Activated CD4-positive, CD25-positive, alpha-beta regulatory T cell treated with anti-CD3 and anti-CD28 coated beads, Interleukin-2, amount 50 U/mL, for 16 hours (primary cell): ENCODE results near the gene KLHL12.
A peak's percentile ranks its signal among the peaks of the same experiment; 100 is the strongest.
"Not testable (repeated sequence)": the region's sequence is repeated elsewhere in the genome, so short reads cannot be mapped to it uniquely, and the experiment has no call there.

Experiments used
- DNase-seq: peaks from one replicate; pipeline ENCODE4 v3.0.0-alpha.2; 2020; ENCODE audit warnings: low read depth, low spot score

Gene KLHL12

DNA sequence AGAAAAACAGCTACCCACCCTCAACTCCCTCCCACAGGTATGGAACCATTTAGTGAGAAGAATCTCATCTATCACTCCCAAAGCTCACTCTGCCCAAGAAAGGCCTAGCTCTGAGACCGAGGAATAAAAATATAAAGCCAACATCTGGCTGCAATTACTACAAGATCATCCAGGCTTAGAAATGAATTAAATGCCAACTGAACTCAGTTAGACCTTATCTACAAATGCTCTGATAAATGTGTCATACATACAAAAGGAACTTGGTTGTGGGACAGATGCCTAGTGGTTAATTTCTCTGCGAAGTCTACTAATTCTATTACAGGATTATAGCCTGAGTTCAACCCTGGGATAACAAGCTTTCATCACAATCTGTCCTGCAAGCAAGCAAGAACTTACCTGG, 24.4 kb upstream of the KLHL12 start:
- no peak for DNase-seq

- DNase-seq, result no peak
These were observed 18.4 kb upstream of the KLHL12 start for GRCh38 chr1:202945483-202945882.

- no peak for DNase-seq
These were observed 17.4 kb upstream of the KLHL12 start for GRCh38 chr1:202944438-202944921.

- DNase-seq, result no peak
These were observed 15.4 kb upstream of the KLHL12 start for GRCh38 chr1:202942426-202942825.

DNA sequence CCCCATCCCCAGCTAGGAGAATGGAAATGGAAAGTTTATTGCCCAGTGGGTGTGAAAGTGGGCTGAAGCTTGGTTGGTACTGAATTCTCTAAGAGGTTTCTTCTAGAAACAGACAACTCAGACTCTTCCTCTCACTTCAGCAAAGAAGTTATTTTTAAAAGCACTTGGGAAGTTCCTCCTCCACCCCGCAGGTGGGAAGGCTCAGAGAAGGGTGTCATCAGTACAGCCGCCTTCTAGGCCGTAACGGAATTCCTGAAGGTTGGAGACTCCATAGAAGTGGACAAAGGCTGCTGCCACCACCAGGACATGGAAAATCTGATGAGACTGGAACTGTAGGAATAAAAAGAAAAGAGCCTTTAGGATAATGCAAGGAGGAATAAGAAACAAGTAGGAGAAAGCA, 14.3 kb upstream of the KLHL12 start:
- DNase-seq, result no peak

- DNase-seq, result no peak
These were observed 13.5 kb upstream of the KLHL12 start for GRCh38 chr1:202940561-202940960.

DNA sequence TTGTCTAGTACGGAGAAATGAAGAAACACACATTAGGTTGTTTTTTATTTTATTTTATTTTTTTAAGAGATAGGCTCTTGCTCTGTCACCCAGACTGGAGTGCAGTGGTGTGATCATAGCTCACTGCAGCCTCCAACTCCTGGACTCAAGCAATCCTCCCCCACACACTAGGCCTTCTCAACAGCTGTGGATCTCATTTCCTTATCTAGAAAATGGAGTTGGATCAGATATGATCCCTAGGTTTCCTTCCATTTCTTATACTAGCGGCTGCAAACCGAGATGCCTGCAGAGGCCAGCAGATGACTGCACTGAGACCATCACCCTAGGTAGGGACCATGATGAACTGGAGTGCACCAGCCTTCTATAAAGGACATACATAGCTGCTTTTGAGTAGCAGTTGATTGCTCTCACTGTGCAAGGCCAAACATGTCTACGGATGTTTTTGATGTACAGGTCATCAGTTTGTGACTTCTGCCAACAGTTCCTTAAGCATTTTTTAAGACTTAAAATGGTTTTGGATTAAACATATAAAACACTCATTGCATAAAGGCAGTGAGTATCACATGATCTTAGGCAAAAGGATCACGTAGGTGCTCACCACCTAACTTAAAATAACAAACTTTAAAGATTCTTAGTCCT, 11.4 kb upstream of the KLHL12 start:
- no peak for DNase-seq

GRCh38 chr1:202936409-202936808, 9.4 kb upstream of the KLHL12 start:
- DNase-seq, result not testable (repeated sequence)

DNA sequence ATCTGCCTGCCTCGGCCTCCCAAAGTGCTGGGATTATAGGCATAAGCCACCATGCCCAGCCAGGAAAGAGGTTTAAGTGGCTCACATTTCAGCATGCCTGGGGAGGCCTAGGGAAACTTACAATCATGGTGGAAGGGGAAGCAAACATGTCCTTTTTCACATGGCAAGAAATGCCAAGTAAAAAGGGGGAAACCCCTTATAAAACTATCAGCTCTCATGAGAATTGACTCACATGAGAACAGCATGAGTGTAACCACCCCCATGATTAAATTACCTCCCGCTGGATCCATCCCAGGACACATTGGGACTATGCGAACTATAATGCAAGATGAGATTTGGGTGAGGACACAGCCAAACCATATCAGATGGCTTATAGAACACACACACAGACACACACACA, 8.8 kb upstream of the KLHL12 start:
- no peak for DNase-seq

DNA sequence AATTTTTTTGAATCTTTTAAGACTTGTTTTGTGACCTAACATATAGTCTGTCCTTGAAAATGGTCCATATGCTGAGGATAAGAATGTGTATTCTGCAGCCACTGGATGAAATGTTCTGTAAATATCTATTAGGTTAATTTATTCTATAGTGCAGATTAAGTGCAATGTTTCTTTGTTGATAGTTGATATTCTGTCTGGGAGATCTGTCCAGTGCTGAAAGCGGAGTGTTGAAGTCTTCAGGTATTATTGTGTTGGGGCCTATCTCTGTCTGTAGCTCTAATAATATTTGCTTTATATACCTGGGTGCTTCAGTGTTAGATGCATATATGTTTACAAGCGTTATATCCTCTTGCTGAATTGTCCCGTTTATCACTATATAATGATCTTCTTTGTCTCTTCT, 7.7 kb upstream of the KLHL12 start:
- no peak for DNase-seq

- DNase-seq, result no peak
These were observed 5.4 kb upstream of the KLHL12 start for GRCh38 chr1:202932476-202932875.

GRCh38 chr1:202923533-202923932, 3.5 kb downstream of the KLHL12 start:
- DNase-seq, result no peak

DNA sequence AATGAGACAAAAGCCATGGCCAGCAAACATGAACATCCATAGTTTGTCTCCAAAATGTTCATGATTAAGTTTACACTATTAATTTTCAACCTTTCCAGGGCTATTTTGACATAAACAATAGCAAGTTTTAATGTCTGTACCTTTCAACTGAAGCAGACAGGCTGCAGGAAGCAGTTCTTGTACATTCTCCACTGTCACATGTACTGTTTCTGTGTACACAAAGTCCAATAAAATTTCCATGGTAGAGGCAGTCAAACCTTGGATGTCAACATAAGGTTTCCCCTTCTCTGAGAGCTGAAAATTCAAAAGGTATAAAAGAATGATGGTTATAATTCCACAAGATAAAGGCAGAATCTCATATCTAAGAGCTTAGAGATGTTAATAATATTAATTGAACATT, 7.4 kb downstream of the KLHL12 start:
- no peak for DNase-seq

DNA sequence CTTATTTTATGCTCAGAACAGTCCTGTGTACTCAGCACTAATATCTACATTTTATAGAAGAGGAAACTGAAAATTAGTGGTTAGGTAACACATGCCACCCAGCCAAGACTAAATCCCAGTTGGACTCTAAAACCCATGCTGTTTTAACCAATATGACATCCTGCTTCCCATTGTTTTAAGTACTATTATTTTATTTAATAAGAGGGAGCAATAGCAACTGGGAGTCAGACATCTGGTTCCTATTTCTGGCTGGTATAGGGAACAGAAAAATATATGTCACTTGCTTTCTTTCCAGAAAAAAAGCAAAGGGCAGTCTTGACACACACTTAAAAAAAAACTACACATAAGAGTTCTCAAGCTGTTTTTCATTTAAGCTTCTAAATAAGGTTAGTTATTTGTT, 11.9 kb downstream of the KLHL12 start:
- no peak for DNase-seq

GRCh38 chr1:202912476-202912875, 14.6 kb downstream of the KLHL12 start:
- DNase-seq, result not testable (repeated sequence)

DNA sequence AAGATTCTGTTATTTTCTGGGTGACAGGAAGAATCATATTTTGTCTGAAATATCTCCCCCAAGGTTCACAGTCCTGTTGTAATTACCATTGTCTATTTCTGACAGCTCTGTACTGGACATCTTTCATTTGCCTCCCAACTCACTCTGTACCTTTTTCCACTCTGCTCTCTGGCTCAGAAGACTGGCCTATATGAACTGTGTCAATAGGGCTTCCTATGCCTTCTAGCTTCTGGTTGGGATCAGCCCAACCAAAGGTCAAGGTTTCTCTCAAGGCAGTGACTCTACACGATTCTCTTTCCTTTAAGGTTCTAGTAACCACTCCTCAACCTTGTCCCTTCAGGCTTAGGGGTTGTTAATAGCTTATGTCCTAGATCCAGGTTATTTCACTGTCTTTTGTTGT, 17.5 kb downstream of the KLHL12 start:
- no peak for DNase-seq

DNA sequence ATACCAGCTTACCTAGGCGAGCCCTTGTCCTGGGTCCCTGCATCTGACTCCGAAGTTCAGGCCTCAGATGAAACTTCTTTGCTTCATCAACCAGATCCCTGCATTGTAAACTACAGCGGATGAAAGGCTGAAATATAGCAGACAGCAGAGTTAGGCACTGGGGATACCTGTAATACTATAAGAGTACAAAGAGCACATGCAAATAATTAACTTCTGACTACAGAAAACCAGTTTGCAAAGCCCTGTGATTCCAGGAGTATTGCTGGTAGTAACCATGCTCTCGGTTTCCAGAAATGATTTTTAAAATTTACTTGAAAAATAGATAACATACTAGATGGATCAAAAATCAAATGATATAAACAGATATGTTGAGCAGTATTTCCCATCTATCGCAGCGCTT, 18.0 kb downstream of the KLHL12 start:
- DNase-seq, result no peak

DNA sequence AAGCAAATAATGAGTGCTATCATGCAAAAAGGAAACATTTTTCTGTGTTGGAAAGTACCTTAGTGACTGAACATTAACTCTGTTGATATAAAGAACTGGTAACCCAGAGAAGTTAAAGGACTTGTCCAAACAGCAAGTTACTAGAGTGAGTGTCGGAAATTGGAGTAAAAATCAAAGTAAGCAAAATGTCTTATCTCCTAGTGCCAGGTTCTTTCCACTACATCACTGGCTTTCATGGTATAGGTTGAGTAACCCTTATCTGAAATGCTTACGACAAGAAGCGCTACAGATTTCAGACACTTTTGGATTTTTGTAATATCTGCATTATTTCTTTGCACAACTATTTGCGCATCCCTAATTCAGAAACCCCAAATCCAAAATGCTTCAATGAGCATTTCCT, 21.7 kb downstream of the KLHL12 start:
- no peak for DNase-seq

- DNase-seq, result not testable (repeated sequence)
These were observed 23.2 kb downstream of the KLHL12 start for GRCh38 chr1:202903808-202904207.

DNA sequence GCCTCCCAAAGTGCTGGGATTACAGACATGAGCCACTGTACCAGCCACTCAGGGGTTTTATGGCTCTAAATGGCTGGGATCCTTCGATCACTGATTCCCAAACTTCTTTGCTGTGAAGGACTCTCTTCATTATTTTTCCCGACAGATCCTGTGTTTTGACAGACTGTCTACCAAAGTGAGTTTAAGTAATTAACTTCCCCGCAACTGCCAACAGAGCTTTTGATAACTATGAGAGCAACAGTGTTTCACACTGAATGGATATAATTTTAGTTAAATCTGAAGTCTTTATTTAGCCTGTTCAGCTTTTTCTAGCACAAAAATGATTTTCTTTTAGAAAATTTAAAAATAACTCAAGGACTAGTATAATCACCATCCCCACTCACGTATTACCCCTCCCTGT, 25.5 kb downstream of the KLHL12 start:
- DNase-seq, result no peak

DNA sequence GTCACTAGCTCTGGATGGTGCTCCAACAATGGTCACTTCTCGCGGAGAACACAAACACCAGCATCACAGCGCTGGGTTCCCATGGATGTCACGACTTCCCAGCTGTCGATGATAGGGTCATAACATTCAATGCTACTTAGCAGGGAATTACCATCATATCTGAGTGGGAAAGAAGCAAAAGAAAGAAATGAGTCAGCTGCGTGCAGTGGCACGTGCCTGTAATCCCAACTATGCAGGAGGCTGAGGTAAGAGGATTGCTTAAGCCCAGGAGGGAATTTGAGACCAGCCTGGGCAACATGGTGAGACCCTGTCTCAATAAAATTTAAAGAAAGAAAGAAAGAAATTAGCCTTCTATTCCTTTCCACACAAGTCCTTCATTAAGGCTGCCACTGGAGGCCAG, 34.5 kb downstream of the KLHL12 start:
- DNase-seq, result no peak

GRCh38 chr1:202890392-202890791, 36.6 kb downstream of the KLHL12 start:
- no peak for DNase-seq

DNA sequence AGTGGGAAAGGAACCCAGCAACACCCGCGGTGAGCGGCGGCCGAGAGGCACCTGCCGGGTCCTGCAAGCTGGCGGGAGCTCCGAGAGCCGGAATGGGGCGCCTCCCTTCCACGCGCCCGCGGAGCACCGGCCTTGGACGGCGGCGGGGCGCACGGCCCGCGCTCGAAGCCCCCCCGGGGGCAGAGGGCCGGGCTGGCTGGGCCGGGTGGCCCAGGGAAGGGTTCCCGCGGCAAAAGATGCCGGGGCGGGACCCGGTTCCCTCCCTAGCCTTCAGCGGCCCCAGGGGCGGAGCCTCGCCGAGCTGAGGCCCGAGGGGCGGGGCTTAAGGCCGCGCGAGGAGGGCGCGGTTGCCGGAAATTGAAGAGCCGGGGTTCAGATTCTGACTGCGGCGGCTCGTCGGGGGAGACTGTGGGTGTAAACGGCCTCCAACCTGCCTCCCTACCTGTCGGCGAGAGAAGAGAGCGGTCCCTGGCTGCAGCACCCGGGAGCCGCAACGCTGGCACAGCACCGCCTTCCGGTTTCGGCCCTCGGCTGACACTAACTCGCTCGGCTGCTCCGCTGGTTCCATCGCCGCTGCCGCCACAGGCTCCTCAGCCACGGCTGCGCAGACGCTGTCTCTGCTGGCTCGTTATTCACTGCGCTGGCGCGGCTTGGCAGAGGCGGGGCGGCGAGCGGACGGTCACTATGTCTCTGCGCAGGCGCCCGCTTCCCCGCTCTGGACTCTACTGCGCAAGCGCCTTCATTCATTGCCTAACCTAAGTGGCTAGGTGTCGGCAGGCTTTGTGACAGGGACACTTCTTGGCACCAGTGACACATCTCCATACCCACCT, 38.3 kb downstream of the KLHL12 start, which contains the start of gene RABIF:
TSS of gene RABIF (minus strand) at position 619 of the 830 bp plus-strand sequence. CDS start at position 568, 51 bp downstream.
- peak; percentile 95 for DNase-seq
